Measurements from ENCODE around the gene C2CD4C.
"Not testable (repeated sequence)": the region's sequence is repeated elsewhere in the genome, so short reads cannot be mapped to it uniquely, and the experiment has no call there.

Gene C2CD4C

DNA sequence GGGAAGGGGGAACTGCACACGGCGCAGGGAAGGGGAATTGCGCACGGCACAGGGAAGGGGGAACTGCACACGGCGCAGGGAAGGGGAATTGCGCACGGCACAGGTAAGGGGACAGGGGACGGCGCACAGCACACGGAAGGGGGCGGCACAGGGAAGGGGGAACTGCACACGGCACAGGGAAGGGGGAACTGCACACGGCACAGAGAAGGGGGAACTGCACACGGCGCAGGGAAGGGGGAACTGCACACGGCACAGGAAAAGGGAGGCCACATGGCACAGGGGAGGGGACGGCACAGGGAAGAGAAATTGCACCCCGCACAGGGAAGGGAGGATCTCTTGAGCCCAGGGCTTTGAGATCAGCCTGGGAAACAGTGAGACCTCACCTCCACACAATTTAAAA lies 18.7 kb upstream of the C2CD4C start:
- H3K36me3 ChIP-seq (ENCODE audit: control insufficient read depth, insufficient read depth, low read length); H3K4me3 ChIP-seq (ENCODE audit: insufficient read depth, low read depth, low read length, poor library complexity, severe bottlenecking); DNase-seq; H3K9me3 ChIP-seq (ENCODE audit: control insufficient read depth, low read length); H3K4me1 ChIP-seq (ENCODE audit: control insufficient read depth, insufficient read depth, low read length, poor library complexity, severe bottlenecking); H3K27me3 ChIP-seq (replicated peaks; ENCODE audit: control insufficient read depth, insufficient read depth, low read length, poor library complexity, severe bottlenecking); H3K27ac ChIP-seq (ENCODE audit: insufficient read depth, low read length, poor library complexity, severe bottlenecking): not testable (repeated sequence)

DNA sequence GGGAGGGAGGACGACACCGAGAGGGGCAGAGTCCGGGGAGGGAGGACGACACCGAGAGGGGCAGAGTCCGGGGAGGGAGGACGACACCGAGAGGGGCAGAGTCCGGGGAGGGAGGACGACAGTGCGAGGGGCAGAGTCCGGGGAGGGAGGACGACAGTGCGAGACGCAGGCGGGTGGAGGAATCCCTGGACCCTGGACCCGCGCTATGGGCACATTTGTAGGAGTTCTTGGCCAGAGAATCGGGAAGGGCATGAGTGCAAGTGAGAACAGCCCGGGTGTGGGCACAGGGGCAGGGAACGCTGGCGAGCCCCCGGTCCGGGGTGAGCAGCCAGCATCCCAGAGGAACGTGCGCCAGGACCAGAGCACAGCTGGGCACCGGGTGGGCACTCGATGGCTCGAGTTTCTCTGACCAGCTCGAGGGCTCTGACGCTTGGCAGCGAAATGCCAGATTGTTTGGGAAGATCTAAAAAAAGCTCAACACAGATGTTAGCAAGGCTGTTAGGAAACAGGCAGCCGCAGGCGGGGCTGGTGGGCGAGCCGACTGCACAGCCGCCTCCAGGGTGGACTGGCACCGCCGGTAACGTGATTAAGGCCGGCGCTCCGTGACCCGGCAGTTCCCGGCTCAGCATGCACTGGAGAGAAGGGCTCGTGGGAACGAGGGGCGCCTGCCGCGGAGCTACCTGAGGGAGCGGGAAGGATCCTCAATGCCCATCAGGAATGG lies 17.9 kb upstream of the C2CD4C start:
- no peak for DNase-seq
- no peaks in the 10 kb centered on the region for H3K9me3 ChIP-seq (ENCODE audit: control insufficient read depth, low read length)
- no peaks in the 10 kb centered on the region for H3K36me3 ChIP-seq (ENCODE audit: control insufficient read depth, insufficient read depth, low read length)
- no peak overlapping the region for H3K4me3 ChIP-seq (ENCODE audit: insufficient read depth, low read depth, low read length, poor library complexity, severe bottlenecking)
- no peaks in the 10 kb centered on the region for H3K4me1 ChIP-seq (ENCODE audit: control insufficient read depth, insufficient read depth, low read length, poor library complexity, severe bottlenecking)
- no peak overlapping the region for H3K27ac ChIP-seq (ENCODE audit: insufficient read depth, low read length, poor library complexity, severe bottlenecking)
- no peaks in the 10 kb centered on the region for H3K27me3 ChIP-seq (replicated peaks; ENCODE audit: control insufficient read depth, insufficient read depth, low read length, poor library complexity, severe bottlenecking)

DNA sequence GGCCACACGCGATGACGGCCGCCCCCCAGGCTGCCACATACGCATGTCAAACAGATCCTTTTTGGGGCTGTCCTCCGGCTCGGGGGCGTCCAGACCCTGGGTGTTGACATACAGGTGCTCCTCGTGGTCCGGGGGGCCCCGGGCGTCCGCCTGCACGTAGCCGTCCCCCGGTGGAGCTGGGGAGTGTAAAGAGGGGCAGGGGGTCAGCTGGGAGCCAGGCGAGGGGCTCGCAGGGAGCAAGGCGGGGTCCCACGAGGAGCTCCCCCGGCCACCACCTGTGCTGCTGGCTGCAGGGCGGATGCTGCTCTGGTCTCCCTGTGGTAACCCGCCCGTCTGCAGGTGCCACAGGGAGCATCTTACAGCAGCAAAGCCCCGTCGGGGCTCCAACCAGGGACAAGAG lies 16.1 kb upstream of the C2CD4C start:
- Histone ChIP-seq H3K36me3 (ENCODE audit: control insufficient read depth, insufficient read depth, low read length) (no peaks in the 10 kb centered on the region), H3K4me3 (ENCODE audit: insufficient read depth, low read depth, low read length, poor library complexity, severe bottlenecking) (no peak overlapping the region), H3K9me3 (ENCODE audit: control insufficient read depth, low read length) (no peaks in the 10 kb centered on the region), H3K27me3 (replicated peaks; ENCODE audit: control insufficient read depth, insufficient read depth, low read length, poor library complexity, severe bottlenecking) (no peaks in the 10 kb centered on the region), H3K27ac (ENCODE audit: insufficient read depth, low read length, poor library complexity, severe bottlenecking) (no peak overlapping the region), H3K4me1 (ENCODE audit: control insufficient read depth, insufficient read depth, low read length, poor library complexity, severe bottlenecking) (no peaks in the 10 kb centered on the region)
- no peak for DNase-seq

DNA sequence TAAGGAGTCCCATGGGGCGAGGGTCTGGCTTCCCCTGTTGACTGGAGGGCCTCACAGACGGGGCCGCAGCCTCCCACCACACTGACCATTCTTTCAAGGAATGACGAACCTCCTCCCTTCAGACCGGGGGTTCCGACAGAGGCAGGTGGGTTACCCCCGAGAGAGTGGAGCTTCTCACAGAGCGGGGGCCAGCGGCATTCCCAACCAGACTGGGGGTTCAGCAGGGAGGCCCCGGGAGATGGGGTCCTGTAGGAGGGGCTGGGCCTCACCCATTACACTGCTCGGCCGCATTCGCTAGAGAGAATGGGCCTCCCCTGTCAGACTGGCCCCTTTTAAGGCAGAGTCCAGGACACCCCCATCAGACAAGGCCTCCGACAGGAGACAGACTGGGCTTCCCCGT lies 15.6 kb upstream of the C2CD4C start:
- Histone ChIP-seq H3K4me1 (ENCODE audit: control insufficient read depth, insufficient read depth, low read length, poor library complexity, severe bottlenecking) (no peaks in the 10 kb centered on the region), H3K27me3 (replicated peaks; ENCODE audit: control insufficient read depth, insufficient read depth, low read length, poor library complexity, severe bottlenecking) (no peaks in the 10 kb centered on the region), H3K9me3 (ENCODE audit: control insufficient read depth, low read length) (no peaks in the 10 kb centered on the region), H3K4me3 (ENCODE audit: insufficient read depth, low read depth, low read length, poor library complexity, severe bottlenecking) (no peak overlapping the region), H3K36me3 (ENCODE audit: control insufficient read depth, insufficient read depth, low read length) (no peaks in the 10 kb centered on the region), H3K27ac (ENCODE audit: insufficient read depth, low read length, poor library complexity, severe bottlenecking) (no peak overlapping the region)
- no peak for DNase-seq

DNA sequence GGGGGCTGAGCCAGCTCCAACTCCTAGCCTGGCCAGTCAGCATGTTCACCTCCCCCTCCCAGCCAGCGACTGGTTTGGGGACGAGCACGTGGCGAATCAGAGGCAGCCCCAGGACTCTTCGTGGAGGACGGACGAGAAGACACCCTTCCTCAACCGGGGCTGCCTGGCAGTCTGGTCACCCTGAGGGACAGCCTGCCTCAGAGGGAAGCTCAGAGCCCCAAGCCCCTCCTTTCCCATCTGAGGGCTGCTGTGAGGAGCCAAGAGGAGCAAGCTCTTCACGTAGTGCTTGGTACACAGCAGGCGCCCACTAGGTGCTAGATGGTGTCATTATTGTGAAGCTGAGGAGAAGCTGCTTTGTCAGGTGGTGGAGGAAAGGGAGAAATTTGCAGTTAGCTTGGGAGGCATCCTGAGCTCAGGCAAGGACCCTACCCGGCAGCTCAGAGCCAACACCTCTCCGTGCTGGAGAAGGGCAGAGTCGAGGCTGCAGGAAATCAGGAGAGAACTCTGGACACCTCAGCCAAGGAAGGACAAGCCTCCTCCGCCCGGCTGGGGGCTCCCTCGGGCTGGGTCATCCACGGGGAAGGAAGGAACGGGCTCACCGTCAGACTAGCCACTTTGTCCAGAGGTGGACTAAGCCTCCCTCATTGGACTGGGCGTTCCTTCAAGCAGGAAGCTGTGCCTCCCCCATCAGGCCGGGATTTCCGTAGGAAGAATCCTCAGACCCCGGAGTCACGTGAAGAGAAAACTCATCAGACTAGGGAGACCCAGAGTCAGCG lies 14.9 kb upstream of the C2CD4C start:
- Histone ChIP-seq H3K4me3 (ENCODE audit: insufficient read depth, low read depth, low read length, poor library complexity, severe bottlenecking) (no peak overlapping the region), H3K9me3 (ENCODE audit: control insufficient read depth, low read length) (no peaks in the 10 kb centered on the region), H3K27ac (ENCODE audit: insufficient read depth, low read length, poor library complexity, severe bottlenecking) (no peak overlapping the region), H3K4me1 (ENCODE audit: control insufficient read depth, insufficient read depth, low read length, poor library complexity, severe bottlenecking) (no peaks in the 10 kb centered on the region), H3K27me3 (replicated peaks; ENCODE audit: control insufficient read depth, insufficient read depth, low read length, poor library complexity, severe bottlenecking) (no peaks in the 10 kb centered on the region), H3K36me3 (ENCODE audit: control insufficient read depth, insufficient read depth, low read length) (no peaks in the 10 kb centered on the region)
- no peak for DNase-seq

DNA sequence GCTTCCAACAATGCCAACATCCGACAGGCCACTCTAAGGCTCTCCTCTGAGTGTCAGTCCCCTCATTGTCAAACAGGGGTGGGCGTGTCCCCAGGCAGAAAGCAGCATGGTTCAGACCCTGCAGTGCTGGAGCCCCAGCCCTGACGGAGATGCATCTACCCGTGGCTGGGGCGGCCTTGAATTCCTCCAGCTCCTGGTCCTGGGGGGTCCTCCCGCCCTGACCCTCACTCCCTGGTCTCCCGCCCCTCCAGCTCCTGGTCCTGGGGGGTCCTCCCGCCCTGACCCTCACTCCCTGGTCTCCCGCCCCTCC lies 13.9 kb upstream of the C2CD4C start:
- not testable (repeated sequence) for DNase-seq; H3K9me3 ChIP-seq (ENCODE audit: control insufficient read depth, low read length); H3K4me1 ChIP-seq (ENCODE audit: control insufficient read depth, insufficient read depth, low read length, poor library complexity, severe bottlenecking); H3K27ac ChIP-seq (ENCODE audit: insufficient read depth, low read length, poor library complexity, severe bottlenecking); H3K36me3 ChIP-seq (ENCODE audit: control insufficient read depth, insufficient read depth, low read length); H3K27me3 ChIP-seq (replicated peaks; ENCODE audit: control insufficient read depth, insufficient read depth, low read length, poor library complexity, severe bottlenecking); H3K4me3 ChIP-seq (ENCODE audit: insufficient read depth, low read depth, low read length, poor library complexity, severe bottlenecking)

DNA sequence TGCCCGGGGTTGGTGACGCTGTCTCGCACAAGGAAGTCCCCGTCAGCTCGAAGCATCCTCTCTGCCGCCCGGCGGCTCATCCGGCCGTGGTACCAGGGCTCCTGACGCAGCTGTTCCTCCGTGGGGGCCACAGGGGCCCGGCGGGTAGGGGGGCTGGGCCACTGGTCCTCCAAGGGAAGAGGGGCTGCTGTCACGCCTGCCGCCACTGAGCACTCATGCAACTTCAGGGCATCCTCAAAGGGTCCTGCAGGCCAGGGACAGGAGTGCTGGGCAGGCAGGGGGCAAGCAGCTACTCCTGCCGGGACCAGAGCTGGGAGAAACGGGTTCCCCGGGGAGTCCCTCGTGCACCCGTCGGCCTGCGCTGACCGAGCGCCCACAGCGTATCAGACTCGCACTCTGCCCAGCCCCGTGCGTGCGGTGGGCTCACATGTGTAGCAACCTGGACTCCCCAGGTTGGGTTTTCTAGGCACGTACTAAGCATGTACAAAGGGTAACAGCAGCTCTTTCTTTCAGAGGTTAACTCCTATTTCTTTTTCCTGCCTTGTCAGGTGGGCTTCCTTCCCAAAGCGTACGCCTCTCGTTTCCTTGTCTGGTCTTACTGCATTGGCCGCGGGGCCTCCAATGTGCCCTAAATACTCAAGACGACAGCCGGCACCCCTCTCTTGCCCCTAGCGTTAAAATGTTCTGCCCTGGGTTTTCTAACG lies 13.4 kb upstream of the C2CD4C start:
- H3K9me3 ChIP-seq (ENCODE audit: control insufficient read depth, low read length) = no peaks in the 10 kb centered on the region
- DNase-seq = no peak
- H3K36me3 ChIP-seq (ENCODE audit: control insufficient read depth, insufficient read depth, low read length) = no peaks in the 10 kb centered on the region
- H3K4me3 ChIP-seq (ENCODE audit: insufficient read depth, low read depth, low read length, poor library complexity, severe bottlenecking) = no peak overlapping the region
- H3K4me1 ChIP-seq (ENCODE audit: control insufficient read depth, insufficient read depth, low read length, poor library complexity, severe bottlenecking) = no peaks in the 10 kb centered on the region
- no peak overlapping the region for H3K27ac ChIP-seq (ENCODE audit: insufficient read depth, low read length, poor library complexity, severe bottlenecking)
- H3K27me3 ChIP-seq (replicated peaks; ENCODE audit: control insufficient read depth, insufficient read depth, low read length, poor library complexity, severe bottlenecking) = no peaks in the 10 kb centered on the region

DNA sequence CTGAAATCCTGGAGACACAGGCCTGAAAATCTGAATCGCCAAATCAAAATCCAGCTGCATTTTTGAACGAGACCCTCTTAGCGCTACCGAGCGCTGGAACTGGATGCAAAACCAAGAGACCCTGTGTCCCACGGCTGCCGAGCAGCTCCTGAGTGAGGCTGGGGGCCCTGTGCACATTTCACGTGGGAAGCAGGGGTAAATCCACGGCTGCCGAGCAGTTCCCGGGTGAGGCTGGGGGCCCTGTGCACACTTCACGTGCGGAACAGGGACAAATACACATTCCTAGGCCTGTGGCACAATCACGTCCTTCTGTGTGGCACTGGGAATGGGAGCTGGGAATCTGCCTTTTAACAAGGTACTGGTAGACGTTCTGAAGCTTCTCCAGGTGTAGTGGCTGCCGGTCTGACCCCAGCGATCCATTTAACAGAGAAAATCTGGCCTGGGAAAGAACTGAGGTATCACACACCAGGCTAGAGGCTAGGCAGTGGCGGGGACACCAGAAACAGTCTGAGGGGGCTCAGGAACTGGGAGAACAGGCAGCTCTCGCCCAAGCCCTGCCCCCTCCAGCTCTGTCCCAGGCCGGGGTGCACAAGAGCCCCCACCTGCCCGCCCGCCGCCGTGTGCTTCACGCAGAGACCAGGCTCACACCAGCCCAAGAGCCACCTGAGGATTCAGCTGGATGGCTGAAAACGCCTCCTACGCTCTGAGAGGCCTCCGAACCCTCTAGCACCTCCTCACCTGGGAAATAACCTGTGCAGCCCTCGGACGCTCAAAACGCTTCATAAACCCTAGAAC lies 11.0 kb upstream of the C2CD4C start:
- DNase-seq = no peak
- Histone ChIP-seq H3K4me1 (ENCODE audit: control insufficient read depth, insufficient read depth, low read length, poor library complexity, severe bottlenecking) (no peaks in the 10 kb centered on the region), H3K36me3 (ENCODE audit: control insufficient read depth, insufficient read depth, low read length) (no peaks in the 10 kb centered on the region), H3K27me3 (replicated peaks; ENCODE audit: control insufficient read depth, insufficient read depth, low read length, poor library complexity, severe bottlenecking) (no peaks in the 10 kb centered on the region), H3K9me3 (ENCODE audit: control insufficient read depth, low read length) (no peaks in the 10 kb centered on the region), H3K4me3 (ENCODE audit: insufficient read depth, low read depth, low read length, poor library complexity, severe bottlenecking) (no peak overlapping the region), H3K27ac (ENCODE audit: insufficient read depth, low read length, poor library complexity, severe bottlenecking) (no peak overlapping the region)

DNA sequence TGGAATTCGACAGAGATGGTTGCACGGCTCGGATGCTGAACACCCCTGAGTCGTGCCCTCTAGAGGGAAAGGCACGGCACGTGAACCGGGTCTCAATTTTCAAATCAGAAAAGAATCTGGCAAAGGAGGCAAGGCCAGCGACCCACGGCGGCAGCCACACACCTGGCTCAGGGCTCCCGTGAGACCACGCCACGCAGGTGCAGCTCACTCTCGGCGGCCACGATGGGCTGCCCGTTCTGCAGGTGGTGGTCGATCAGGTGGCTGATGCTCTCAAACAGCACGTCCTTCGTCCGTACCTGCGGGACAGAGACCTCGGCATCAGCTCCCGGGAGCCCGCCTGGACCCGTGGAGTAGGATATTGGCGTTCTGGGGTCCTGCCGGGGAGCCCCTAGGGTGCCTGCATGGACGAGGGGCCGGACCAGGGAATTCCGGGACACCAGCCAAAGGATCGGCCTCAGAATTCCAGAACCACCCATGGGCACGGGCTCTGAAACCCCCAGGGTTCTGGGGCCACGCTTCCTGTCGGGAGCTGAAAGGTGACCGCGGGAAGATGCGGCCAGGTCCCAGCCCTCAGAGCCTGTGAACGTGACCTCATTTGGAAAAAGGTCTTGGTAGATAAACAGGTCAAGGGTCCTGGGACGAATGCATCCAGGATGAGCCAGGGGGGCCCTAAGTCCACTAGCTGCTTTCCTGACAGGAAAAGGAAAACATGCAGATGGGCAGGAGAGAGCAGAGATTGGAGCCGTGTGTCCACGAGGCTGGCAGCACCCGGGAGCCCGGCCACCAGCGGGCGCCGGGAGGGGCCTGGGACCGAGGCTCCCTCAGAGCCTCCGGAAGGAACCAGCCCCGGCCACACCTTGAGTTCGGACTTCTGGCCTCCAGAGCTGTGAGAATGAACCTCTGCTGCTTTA lies 10.1 kb upstream of the C2CD4C start:
- no peaks in the 10 kb centered on the region for H3K9me3 ChIP-seq (ENCODE audit: control insufficient read depth, low read length)
- H3K4me1 ChIP-seq (ENCODE audit: control insufficient read depth, insufficient read depth, low read length, poor library complexity, severe bottlenecking) = no peaks in the 10 kb centered on the region
- no peak overlapping the region for H3K4me3 ChIP-seq (ENCODE audit: insufficient read depth, low read depth, low read length, poor library complexity, severe bottlenecking)
- no peaks in the 10 kb centered on the region for H3K27me3 ChIP-seq (replicated peaks; ENCODE audit: control insufficient read depth, insufficient read depth, low read length, poor library complexity, severe bottlenecking)
- no peak for DNase-seq
- no peaks in the 10 kb centered on the region for H3K36me3 ChIP-seq (ENCODE audit: control insufficient read depth, insufficient read depth, low read length)
- no peak overlapping the region for H3K27ac ChIP-seq (ENCODE audit: insufficient read depth, low read length, poor library complexity, severe bottlenecking)

All from effector memory CD4-positive, alpha-beta T cell (primary cell).